K562 (cell line): ENCODE results near the gene NEDD4L. TPM values are rescaled to one million over a fixed set of nuclear protein-coding genes. Genes with fewer than 3 reads are reported as not detected.

Experiments
- ATAC-seq: fragments of 200-7000 bp; cut with Tn5 transposase; 3 replicates; pipeline ENCODE4 v1.9.1; 2020; ENCODE audit warnings: moderate library complexity
- BruUV-seq: library from RNA; stranded (reverse); fragments of 400-500 nt; replicated peaks from 2 replicates; lab custom pipeline; 2021; lab: Mats Ljungman, UMichigan
- CTCF ChIA-PET: fragments of 300-600 bp; formaldehyde crosslinking; extraction: SDS; loops from one replicate; lab custom pipeline; 2021; ENCODE audit warnings: low intra/inter-chr PET ratio; lab: Yijun Ruan, JAX
- POLR2A ChIA-PET: fragments of 300-600, 350-650 bp; sonication (Branson Sonifier 250); formaldehyde crosslinking; extraction: SDS; loops from one replicate; lab custom pipeline; 2021; ENCODE audit warnings: antibody characterized with exemption, inconsistent platforms; lab: Yijun Ruan, JAX
- DNase-seq, 4 experiments: peaks; one replicate each; pipeline versions ENCODE4 v3.0.0 to v3.0.0-alpha.2; 2011 to 2018; ENCODE audit warnings: low spot score in 3 of 4, mixed read lengths in 3 of 4; ENCODE audit errors: extremely low read depth in 1 of 4
- FAIRE-seq: peaks from 2 replicates; lab custom pipeline; 2011; peaks lifted over from hg19 to GRCh38; lab: Jason Lieb, UNC
- H2AFZ ChIP-seq: 2 replicates; pipeline ENCODE4 v1.6.0; 2011; ENCODE audit warnings: low read depth, low read length, control low read depth, inconsistent platforms
- H3K27ac ChIP-seq: fragments of 200-600 bp; 3 replicates; pipeline ENCODE4 v1.8.0; 2011; ENCODE audit warnings: low read depth, mild to moderate bottlenecking, control low read depth, inconsistent platforms, low read length, moderate library complexity, mixed read lengths; ENCODE audit errors: extremely low read depth
- H3K27me3 ChIP-seq, 2 experiments: fragments of 300-600 bp in 1 of 2; 2 replicates in 1 of 2; 3 replicates in 1 of 2; pipeline versions ENCODE4 v1.6.0 to v1.8.0; 2011; ENCODE audit warnings: inconsistent platforms in 2 of 2, low read length in 2 of 2, mild to moderate bottlenecking in 1 of 2, mixed read lengths in 1 of 2, moderate library complexity in 1 of 2; ENCODE audit not compliant: control insufficient read depth in 2 of 2, insufficient read depth in 2 of 2
- H3K36me3 ChIP-seq: fragments of 300-600 bp; 3 replicates; pipeline ENCODE4 v1.8.0; 2011; ENCODE audit warnings: mild to moderate bottlenecking, low read length, inconsistent platforms; ENCODE audit not compliant: control insufficient read depth, insufficient read depth
- H3K4me1 ChIP-seq, 2 experiments: fragments of 200-600 bp in 1 of 2; replicated peaks in 1 of 2; 2 replicates in 1 of 2; 3 replicates in 1 of 2; pipeline versions ENCODE4 v1.5.1 to v1.8.0; 2011; ENCODE audit warnings: inconsistent platforms in 2 of 2, low read length in 2 of 2, mild to moderate bottlenecking in 1 of 2, mixed read lengths in 1 of 2, moderate library complexity in 1 of 2; ENCODE audit not compliant: control insufficient read depth in 2 of 2, insufficient read depth in 2 of 2
- H3K4me2 ChIP-seq: 2 replicates; pipeline ENCODE4 v1.6.1; 2011; ENCODE audit warnings: low read length, control low read depth, inconsistent platforms, mixed read lengths; ENCODE audit not compliant: insufficient read depth
- H3K4me3 ChIP-seq: fragments of 200-600 bp; sonication (generic), shearing (Covaris generic); 2 replicates; pipeline ENCODE4 v1.5.1; 2016; ENCODE audit warnings: control low read depth, inconsistent platforms
- H3K79me2 ChIP-seq: fragments of 200-600 bp; 3 replicates; pipeline ENCODE4 v1.8.0; 2011; ENCODE audit warnings: low read length, inconsistent platforms; ENCODE audit not compliant: control insufficient read depth, insufficient read depth
- H3K9ac ChIP-seq, 2 experiments: 2 replicates each; pipeline versions ENCODE4 v1.6.0 to v1.6.1; 2011; ENCODE audit warnings: low read depth in 2 of 2, low read length in 2 of 2, control low read depth in 1 of 2, inconsistent platforms in 1 of 2, mild to moderate bottlenecking in 1 of 2, mixed read lengths in 1 of 2; ENCODE audit not compliant: insufficient read depth in 1 of 2
- H3K9me1 ChIP-seq: one replicate; pipeline ENCODE4 v1.6.0; 2011; ENCODE audit warnings: inconsistent platforms, mild to moderate bottlenecking, low read length, moderate library complexity; ENCODE audit not compliant: control insufficient read depth, insufficient read depth
- H3K9me3 ChIP-seq: replicated peaks from 2 replicates; pipeline ENCODE4 v1.5.1; 2011; ENCODE audit warnings: low read depth, low read length, inconsistent platforms; ENCODE audit not compliant: control insufficient read depth, insufficient read depth
- H4K20me1 ChIP-seq: replicated peaks from 2 replicates; pipeline ENCODE4 v1.6.1; 2011; ENCODE audit warnings: low read length, inconsistent platforms, mixed read lengths; ENCODE audit not compliant: control insufficient read depth, insufficient read depth
- TAF15 ChIP-seq: fragments of 200-400 bp; formaldehyde crosslinking; IDR thresholded peaks from 2 replicates; pipeline ENCODE4 v1.6.1; 2017; ENCODE audit warnings: mild to moderate bottlenecking, low read depth, low read length, moderate library complexity
- ZNF347 ChIP-seq: fragments of 450-650 bp; formaldehyde crosslinking; IDR thresholded peaks from 2 replicates; pipeline ENCODE4 v1.4.0; 2020; ENCODE audit warnings: low read depth, mild to moderate bottlenecking, moderate library complexity
- ZNF431 ChIP-seq: sonication (generic); formaldehyde crosslinking; IDR thresholded peaks from 2 replicates; pipeline ENCODE4 v1.8.0; 2022; ENCODE audit warnings: mild to moderate bottlenecking, missing genetic modification reagents
- ZNF76 ChIP-seq: fragments of 250-450 bp; sonication (Bioruptor Pico); IDR thresholded peaks from 2 replicates; pipeline ENCODE4 v1.4.0; 2020; ENCODE audit warnings: mild to moderate bottlenecking, moderate library complexity, borderline replicate concordance
- WGBS: fragments of 100-300 bp; shearing (Covaris generic); methylation state at CpG from one replicate; pipeline ENCODE4 v1.1.6; 2016; ENCODE audit warnings: low coverage, mixed read lengths; ENCODE audit not compliant: insufficient coverage; ENCODE audit errors: missing lambda C conversion rate; 5-methylcytosine and 5-hydroxymethylcytosine counted together
- in situ Hi-C: fragments of 300-500 bp; cut with MboI; formaldehyde crosslinking; loops from 4 replicates; pipeline ENCODE4 v1.15.0; 2018; ENCODE audit warnings: inconsistent platforms, mixed read lengths
- intact Hi-C: fragments of 100-400 bp; cut with micrococcal nuclease; formaldehyde crosslinking; loops from 2 replicates; pipeline ENCODE4 v1.14.2; 2022
- polyA plus RNA-seq, 8 experiments: library from polyadenylated mRNA; depleted of rRNA in 4 of 8; stranded (reverse) in 5 of 8; unstranded in 3 of 8; fragments of >200 nt; fragmentation: Nextera tagmentation in 2 of 8; fragmentation: Illumina TruSeq in 1 of 8; extraction: Ambion mirVana in 2 of 8; extraction: Trizol in 1 of 8; gene quantifications; 2 replicates each; pipeline versions ENCODE4 v1.2.1 to v1.2.3, GENCODE V29; 2011 to 2014; ENCODE audit warnings: inconsistent platforms in 1 of 8, missing spikeins in 1 of 8
- total RNA-seq, 7 experiments: library from RNA; depleted of rRNA in 6 of 7; stranded (reverse); fragments of >200 nt in 6 of 7; fragmentation: Illumina TruSeq in 2 of 7; extraction: Trizol in 2 of 7; gene quantifications; 2 replicates each; pipeline versions ENCODE4 v1.2.1 to v1.2.3, GENCODE V29; 2011 to 2021; ENCODE audit warnings: low replicate concordance in 1 of 7
- TF ChIP-seq, protein P1 (sequence below): fragments of 250-450 bp; sonication (Bioruptor Pico); IDR thresholded peaks from 2 replicates; pipeline ENCODE4 v1.4.0; 2020; ENCODE audit warnings: mild to moderate bottlenecking, moderate library complexity
- TF ChIP-seq, protein P2 (sequence below): fragments of 200-800 bp; sonication (Bioruptor generic); IDR thresholded peaks from 2 replicates; pipeline ENCODE4 v1.6.1; 2017; ENCODE audit warnings: missing genetic modification characterization, missing compliant biosample characterization
- TF ChIP-seq, protein P3 (sequence below): sonication (generic); formaldehyde crosslinking; IDR thresholded peaks from 2 replicates; pipeline ENCODE4 v1.8.0; 2022; ENCODE audit warnings: mild to moderate bottlenecking, missing genetic modification reagents

Gene NEDD4L
- total and polyA plus RNA-seq, 9 of the 15 experiments (the other 6 are each of a cell fraction or from before 2014, with no cell fraction given) = 8.1 to 33.4 (median 19.9) TPM

DNA sequence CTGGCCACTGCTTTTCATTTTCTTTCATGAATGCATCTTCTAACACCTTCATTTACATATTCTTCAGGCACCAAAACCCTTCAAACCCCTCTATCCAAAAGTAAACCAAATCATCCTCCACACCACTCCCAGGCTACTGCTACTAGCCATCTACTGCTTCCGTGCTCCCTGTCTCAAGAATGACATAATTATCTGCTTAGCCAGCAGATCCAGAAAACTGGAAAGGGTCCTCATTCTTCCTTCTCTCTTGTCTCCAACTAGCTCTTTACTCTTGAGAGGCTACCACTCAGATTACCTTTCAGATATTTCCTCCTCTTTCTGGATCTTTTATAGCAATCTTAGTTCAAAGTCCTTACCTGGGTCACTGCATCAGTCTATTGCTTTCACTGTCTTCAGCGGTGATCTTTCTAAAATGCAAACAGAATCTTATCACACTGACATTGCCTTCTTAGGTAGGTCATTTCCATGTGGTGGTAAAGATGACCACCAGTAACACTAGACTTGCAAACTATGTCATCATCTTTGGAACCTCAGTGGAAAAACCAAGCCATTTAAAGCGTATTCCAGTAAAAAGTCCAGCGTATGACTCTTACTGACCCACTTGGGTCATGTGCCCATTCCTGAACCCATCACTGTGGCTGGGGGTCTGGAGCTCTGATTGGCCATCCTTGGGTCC, 15.8 kb upstream of the NEDD4L start (continued):
- TF ChIP-seq TAF15 = no peak
- TF ChIP-seq, protein P1, sequence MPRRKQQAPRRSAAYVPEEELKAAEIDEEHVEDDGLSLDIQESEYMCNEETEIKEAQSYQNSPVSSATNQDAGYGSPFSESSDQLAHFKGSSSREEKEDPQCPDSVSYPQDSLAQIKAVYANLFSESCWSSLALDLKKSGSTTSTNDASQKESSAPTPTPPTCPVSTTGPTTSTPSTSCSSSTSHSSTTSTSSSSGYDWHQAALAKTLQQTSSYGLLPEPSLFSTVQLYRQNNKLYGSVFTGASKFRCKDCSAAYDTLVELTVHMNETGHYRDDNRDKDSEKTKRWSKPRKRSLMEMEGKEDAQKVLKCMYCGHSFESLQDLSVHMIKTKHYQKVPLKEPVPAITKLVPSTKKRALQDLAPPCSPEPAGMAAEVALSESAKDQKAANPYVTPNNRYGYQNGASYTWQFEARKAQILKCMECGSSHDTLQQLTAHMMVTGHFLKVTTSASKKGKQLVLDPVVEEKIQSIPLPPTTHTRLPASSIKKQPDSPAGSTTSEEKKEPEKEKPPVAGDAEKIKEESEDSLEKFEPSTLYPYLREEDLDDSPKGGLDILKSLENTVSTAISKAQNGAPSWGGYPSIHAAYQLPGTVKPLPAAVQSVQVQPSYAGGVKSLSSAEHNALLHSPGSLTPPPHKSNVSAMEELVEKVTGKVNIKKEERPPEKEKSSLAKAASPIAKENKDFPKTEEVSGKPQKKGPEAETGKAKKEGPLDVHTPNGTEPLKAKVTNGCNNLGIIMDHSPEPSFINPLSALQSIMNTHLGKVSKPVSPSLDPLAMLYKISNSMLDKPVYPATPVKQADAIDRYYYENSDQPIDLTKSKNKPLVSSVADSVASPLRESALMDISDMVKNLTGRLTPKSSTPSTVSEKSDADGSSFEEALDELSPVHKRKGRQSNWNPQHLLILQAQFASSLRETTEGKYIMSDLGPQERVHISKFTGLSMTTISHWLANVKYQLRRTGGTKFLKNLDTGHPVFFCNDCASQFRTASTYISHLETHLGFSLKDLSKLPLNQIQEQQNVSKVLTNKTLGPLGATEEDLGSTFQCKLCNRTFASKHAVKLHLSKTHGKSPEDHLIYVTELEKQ (CRISPR knock-in tag) = no peak
- TF ChIP-seq ZNF347 (CRISPR knock-in tag) = no peak
- no peak for TF ChIP-seq ZNF431

DNA sequence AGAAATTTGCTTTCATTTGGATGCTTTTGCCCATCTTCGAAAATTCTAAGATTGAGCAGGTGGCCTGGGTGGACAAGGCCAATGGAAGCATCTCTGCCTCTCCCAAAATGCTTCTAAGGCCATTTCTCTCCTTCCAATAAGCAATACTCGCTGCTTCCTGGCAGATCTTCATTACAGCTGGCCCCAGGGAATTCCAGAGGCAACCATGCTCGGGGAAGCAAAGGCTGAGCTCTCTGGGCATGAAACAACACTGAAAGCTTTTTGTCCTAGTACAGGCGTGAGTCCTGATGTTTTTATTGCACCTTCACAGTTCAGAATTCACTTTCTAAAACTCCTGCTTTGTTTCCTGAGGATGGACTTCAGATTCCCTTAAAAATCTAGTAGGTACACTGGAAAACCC, 11.8 kb upstream of the NEDD4L start:
- H3K27me3 ChIP-seq = no peaks in the 10 kb centered on the region
- H3K9me1 ChIP-seq = no peaks in the 10 kb centered on the region
- BruUV-seq = no TSS peak
- WGBS = 24% methylated on average over 3 of the region's 4 CpGs
- in situ Hi-C loops (no loop called here), intact Hi-C loops (no loop called here)
- H3K36me3 ChIP-seq = no peaks in the 10 kb centered on the region
- no peak for ATAC-seq
- no peak overlapping the region for H3K4me2 ChIP-seq
- no peaks in the 10 kb centered on the region for H3K9me3 ChIP-seq
- FAIRE-seq = no peak
- ChIA-PET POLR2A (interaction anchor here (1.9 kb wide), 1 partner anchor 9 kb away, joined by 6 read pairs; no protein-coding TSS in a partner anchor), CTCF (no interaction called here)
- no peaks in the 10 kb centered on the region for H4K20me1 ChIP-seq
- H3K79me2 ChIP-seq = no peaks in the 10 kb centered on the region
- TF ChIP-seq ZNF76 = no peak
- TF ChIP-seq, protein P2, sequence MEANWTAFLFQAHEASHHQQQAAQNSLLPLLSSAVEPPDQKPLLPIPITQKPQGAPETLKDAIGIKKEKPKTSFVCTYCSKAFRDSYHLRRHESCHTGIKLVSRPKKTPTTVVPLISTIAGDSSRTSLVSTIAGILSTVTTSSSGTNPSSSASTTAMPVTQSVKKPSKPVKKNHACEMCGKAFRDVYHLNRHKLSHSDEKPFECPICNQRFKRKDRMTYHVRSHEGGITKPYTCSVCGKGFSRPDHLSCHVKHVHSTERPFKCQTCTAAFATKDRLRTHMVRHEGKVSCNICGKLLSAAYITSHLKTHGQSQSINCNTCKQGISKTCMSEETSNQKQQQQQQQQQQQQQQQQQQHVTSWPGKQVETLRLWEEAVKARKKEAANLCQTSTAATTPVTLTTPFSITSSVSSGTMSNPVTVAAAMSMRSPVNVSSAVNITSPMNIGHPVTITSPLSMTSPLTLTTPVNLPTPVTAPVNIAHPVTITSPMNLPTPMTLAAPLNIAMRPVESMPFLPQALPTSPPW = no peak
- TF ChIP-seq, protein P3, sequence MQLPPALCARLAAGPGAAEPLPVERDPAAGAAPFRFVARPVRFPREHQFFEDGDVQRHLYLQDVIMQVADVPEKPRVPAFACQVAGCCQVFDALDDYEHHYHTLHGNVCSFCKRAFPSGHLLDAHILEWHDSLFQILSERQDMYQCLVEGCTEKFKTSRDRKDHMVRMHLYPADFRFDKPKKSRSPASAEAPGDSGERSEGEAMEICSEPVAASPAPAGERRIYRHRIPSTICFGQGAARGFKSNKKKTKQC = no peak
- TF ChIP-seq, all 486 proteins: peak for 0
- Histone ChIP-seq H3K4me3 (no peak overlapping the region), H3K9ac (no peak overlapping the region), H3K27ac (no peak overlapping the region), H2AFZ (no peak overlapping the region), H3K4me1 (peaks cover 0 to 18% of the 10 kb centered on the region in 2 experiments; a peak in 2 of 5 replicates)
- no peak for DNase-seq
